ENCODE data around the gene GALNS. TPM values are rescaled to one million over a fixed set of nuclear protein-coding genes. Genes with fewer than 3 reads are reported as not detected.

Gene GALNS
- total and polyA plus RNA-seq, 2 of the 8 experiments (the other 6 are each of a cell fraction or from before 2014, with no cell fraction given), result 8.9 to 17.8 TPM

- FAIRE-seq, result no peak
- H3K79me2 ChIP-seq (ENCODE audit: control insufficient read depth in 1 of 2, insufficient read depth in 2 of 2, low read length in 2 of 2), result no peaks in the 10 kb centered on the region
- H4K5ac ChIP-seq (ENCODE audit: insufficient read length, low read depth, low read length), result no peak overlapping the region
- H2BK5ac ChIP-seq (ENCODE audit: low read depth, low read length), result no peak overlapping the region
- H3K79me1 ChIP-seq (ENCODE audit: low read depth, low read length), result 0 out of 2 replicates have a peak, but pooled peaks cover 3% of the 10 kb centered on the region
- no peaks in the 10 kb centered on the region for H3K27me3 ChIP-seq (replicated peaks in 1 of 4; ENCODE audit: control insufficient read depth in 3 of 4, extremely low read depth in 1 of 4, insufficient read depth in 3 of 4, low read length in 3 of 4)
- H3K23ac ChIP-seq (ENCODE audit: insufficient read length), result no peak overlapping the region
- no peak overlapping the region for H3K27ac ChIP-seq (ENCODE audit: low read depth, low read length)
- 0 out of 8 replicates have a peak, but pooled peaks cover 0 to 3% (median under 1%) of the 10 kb centered on the region in 4 experiments for H3K36me3 ChIP-seq (ENCODE audit: control insufficient read depth in 2 of 4, insufficient read depth in 4 of 4, low read length in 3 of 4)
- H3K9ac ChIP-seq (replicated peaks in 1 of 4; ENCODE audit: extremely low read depth in 1 of 4, low read depth in 3 of 4, low read length in 3 of 4), result no peak overlapping the region
- no peak overlapping the region for H3K18ac ChIP-seq (ENCODE audit: extremely low read depth, low read length)
- H3K9me3 ChIP-seq (ENCODE audit: insufficient read depth in 2 of 2, low read depth in 1 of 2, low read length in 1 of 2), result no peaks in the 10 kb centered on the region
- ChIA-PET POLR2A (ENCODE audit: partially characterized antibody) (interaction anchor here (0.6 kb wide), 1 partner anchor 381 kb away, joined by 3 read pairs; no protein-coding TSS in a partner anchor), CTCF (ENCODE audit: partially characterized antibody) (interaction anchor here (0.8 to 1.1 kb wide), 2 partner anchors 18 to 27 kb away, joined by 3 read pairs; partner anchors contain the start of gene APRT)
- no peaks in the 10 kb centered on the region for H3K23me2 ChIP-seq (ENCODE audit: low read depth, low read length)
- H4K91ac ChIP-seq (replicated peaks; ENCODE audit: insufficient read length, low read length), result no peak overlapping the region
- H4K8ac ChIP-seq (ENCODE audit: extremely low read depth, insufficient read depth, low read length), result no peak overlapping the region
- H2BK20ac ChIP-seq (ENCODE audit: low read length), result no peak overlapping the region
- no peak overlapping the region for H3K4me2 ChIP-seq (ENCODE audit: insufficient read depth in 1 of 2, low read depth in 2 of 2, low read length in 2 of 2)
- H2AK5ac ChIP-seq (ENCODE audit: low read depth, low read length), result no peak overlapping the region
- no peak overlapping the region for H3K4ac ChIP-seq (replicated peaks; ENCODE audit: insufficient read length, low read depth, low read length)
- H2BK12ac ChIP-seq (ENCODE audit: low read depth, low read length), result no peak overlapping the region
- H3K4me3 ChIP-seq (ENCODE audit: extremely low read depth in 1 of 4, insufficient read depth in 2 of 4, low read depth in 3 of 4, low read length in 4 of 4), result no peak overlapping the region
- H2BK120ac ChIP-seq (replicated peaks; ENCODE audit: low read depth, low read length), result no peak overlapping the region
- H3K14ac ChIP-seq (ENCODE audit: insufficient read length), result no peak overlapping the region
- peaks cover 2 to 6% of the 10 kb centered on the region in 2 experiments for H4K20me1 ChIP-seq (replicated peaks in 1 of 2; ENCODE audit: control insufficient read depth in 1 of 2, insufficient read depth in 2 of 2, low read length in 2 of 2)
- WGBS, 2 experiments (ENCODE audit: extremely low coverage in 1 of 2, insufficient coverage in 1 of 2, insufficient read length in 1 of 2, insufficient replicate concordance in 2 of 2, low coverage in 1 of 2, low lambda C conversion rate in 2 of 2, missing lambda C conversion rate in 1 of 2), result 92% methylated on average over 11 of the region's 11 CpGs; no CpG with 5 or more reads in 1 of the 2 experiments
- H3K56ac ChIP-seq (replicated peaks; ENCODE audit: insufficient read length, low read depth, low read length), result no peak overlapping the region
- H2AFZ ChIP-seq (ENCODE audit: low read length), result no peak overlapping the region
- DNase-seq (ENCODE audit: low read depth in 1 of 2, low spot score in 2 of 2), result no peak
- no peak overlapping the region for H2BK15ac ChIP-seq (ENCODE audit: low read length)
- H3K4me1 ChIP-seq (replicated peaks in 1 of 4; ENCODE audit: control insufficient read depth in 3 of 4, insufficient read depth in 4 of 4, low read length in 3 of 4), result 0 out of 7 replicates have a peak, but pooled peaks cover 0 to 2% (median 0%) of the 10 kb centered on the region in 4 experiments
- TF ChIP-seq SAP30 (IDR thresholded peaks at IDR 0.05; ENCODE audit: insufficient read depth, insufficient replicate concordance, low read length), result no peak
- TF ChIP-seq NANOG (IDR thresholded peaks at IDR 0.05; ENCODE audit: insufficient read depth, low read depth, low read length, poor library complexity, severe bottlenecking), result no peak
- TF ChIP-seq PHF8 (conservative IDR thresholded peaks at IDR 0.05; ENCODE audit: low read depth, low read length), result no peak
- TF ChIP-seq RNF2 (IDR thresholded peaks at IDR 0.05; ENCODE audit: borderline replicate concordance, low read depth, low read length, missing control alignments, poor library complexity, severe bottlenecking), result no peak
- TF ChIP-seq POLR2A (IDR thresholded peaks at IDR 0.05; ENCODE audit: control extremely low read depth in 1 of 2, low read depth in 2 of 2, low read length in 2 of 2), result no peak
- no peak for TF ChIP-seq SIRT6 (IDR thresholded peaks at IDR 0.05; ENCODE audit: low read length)
- no peak for TF ChIP-seq RXRA (IDR thresholded peaks at IDR 0.05; ENCODE audit: insufficient read depth, low read depth, low read length)
Observed at GRCh38 chr16:88830258-88830657, 26.5 kb downstream of the GALNS start.
